DLD1 (cell line): ENCODE data around the gene SRD5A1.

Source experiments
- in situ Hi-C: cut with HindIII; loops from 2 replicates; pipeline ENCODE4 v1.10.0; 2017; ENCODE audit warnings: low sequenced_read_pairs

Gene SRD5A1

DNA sequence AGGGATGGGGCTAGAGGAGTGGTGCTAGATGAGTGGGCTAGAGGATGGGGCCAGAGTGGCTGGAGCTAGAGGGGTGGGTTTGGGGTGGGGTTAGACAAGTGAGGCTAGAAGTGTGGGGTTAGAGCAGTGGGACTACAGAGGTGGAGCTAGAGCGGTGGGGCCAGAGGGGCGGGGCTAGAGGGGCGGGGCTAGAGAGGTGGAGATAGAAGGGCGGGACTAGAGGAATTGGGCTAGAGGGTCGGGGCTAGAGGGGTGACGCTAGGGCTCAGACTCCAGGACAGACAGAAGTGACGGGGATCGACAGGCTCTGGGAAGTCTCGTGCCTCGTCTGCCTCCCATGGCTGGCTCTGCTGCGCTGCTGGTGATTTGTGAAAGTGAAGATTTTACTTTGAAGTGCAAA, 49.0 kb downstream of the SRD5A1 start:
- in situ Hi-C loops: no loop called here

GRCh38 chr5:6683241-6683640, 50.0 kb downstream of the SRD5A1 start:
- in situ Hi-C loops: no loop called here

GRCh38 chr5:6684075-6684474, 50.8 kb downstream of the SRD5A1 start:
- in situ Hi-C loops: no loop called here

DNA sequence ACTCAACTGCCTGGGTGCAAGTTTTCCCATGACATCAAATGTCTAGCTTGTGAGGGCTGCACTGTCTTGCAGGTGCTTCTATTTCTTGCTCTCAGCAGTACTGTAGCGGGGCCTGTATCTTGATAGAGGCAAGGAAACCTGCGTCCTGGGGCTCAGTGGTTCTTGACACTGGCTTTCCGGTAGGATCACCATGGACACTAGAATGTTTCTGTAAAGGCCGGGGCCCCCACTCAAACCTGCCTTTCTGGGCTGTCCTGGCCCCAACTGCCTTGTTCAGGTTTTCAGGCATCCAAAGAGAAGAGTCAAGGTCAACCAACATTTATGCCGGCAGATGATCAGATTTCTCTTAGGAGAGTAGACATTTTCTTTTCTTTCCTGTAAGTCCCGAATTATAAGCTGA, 53.3 kb downstream of the SRD5A1 start:
- in situ Hi-C loops: no loop called here

DNA sequence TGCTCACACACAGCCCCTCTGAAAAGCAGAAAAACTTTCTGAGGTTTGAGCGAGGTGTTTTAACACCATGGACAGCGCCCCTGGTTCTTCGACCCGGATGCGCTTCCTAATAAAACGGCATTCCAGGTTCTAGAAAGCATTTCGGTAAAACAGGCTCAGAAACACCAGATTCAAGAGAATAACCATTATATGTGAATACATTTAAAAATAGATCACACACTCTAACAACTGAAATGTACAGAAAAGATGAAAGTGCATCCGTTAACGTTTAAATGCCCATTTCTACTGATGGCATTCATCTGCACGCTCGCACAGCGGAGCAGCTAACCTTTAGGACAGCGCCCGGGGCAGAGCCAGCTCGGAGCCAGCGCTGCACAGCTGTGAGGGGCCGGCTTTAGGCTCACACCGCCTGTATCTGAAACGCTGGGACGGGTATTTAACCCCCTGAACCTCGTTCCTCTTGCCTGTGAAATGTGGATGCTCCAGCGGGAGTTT, 53.7 kb downstream of the SRD5A1 start:
- in situ Hi-C loops: no loop called here

DNA sequence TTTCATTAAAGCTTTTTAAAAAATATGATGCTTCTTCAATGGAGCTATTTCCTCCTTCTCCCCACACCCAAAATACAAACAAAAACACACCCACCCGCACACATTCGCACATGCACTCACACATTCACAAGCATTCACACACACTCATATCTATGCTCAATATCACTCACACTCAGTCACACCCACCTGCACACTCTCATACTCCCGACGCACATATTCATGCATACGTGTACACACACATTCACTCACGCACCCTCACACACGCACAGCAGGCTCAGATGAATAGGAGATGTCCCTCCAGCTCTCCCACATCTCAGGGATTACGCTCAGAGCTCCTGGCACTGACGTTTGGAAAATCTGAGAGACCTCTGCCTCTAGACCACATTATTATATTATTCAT, 54.3 kb downstream of the SRD5A1 start:
- in situ Hi-C loops: no loop called here

- in situ Hi-C loops: no loop called here
Observed at GRCh38 chr5:6692906-6693305, 59.7 kb downstream of the SRD5A1 start.

DNA sequence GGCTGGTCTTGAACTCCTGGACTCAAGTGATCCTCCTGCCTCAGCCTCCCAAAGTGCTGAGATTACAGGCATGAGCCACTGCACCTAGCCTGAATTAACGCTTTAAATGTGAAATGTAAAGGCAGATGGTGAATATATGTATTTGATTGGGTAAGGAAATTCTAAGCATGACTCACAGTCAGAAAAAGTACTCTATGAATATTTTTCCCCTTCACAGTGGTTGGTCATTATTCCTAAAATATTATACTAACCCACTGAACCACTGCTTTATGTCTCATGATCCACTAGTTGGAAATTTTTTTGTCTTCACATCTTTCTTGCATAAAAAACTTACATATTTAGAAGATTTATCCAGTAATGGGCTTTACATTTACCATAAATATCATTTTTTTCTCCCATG, 65.5 kb downstream of the SRD5A1 start:
- in situ Hi-C loops: no loop called here

- in situ Hi-C loops: no loop called here
Observed at GRCh38 chr5:6699357-6699756, 66.1 kb downstream of the SRD5A1 start.

GRCh38 chr5:6700074-6700684, 66.9 kb downstream of the SRD5A1 start:
- in situ Hi-C loops: no loop called here

DNA sequence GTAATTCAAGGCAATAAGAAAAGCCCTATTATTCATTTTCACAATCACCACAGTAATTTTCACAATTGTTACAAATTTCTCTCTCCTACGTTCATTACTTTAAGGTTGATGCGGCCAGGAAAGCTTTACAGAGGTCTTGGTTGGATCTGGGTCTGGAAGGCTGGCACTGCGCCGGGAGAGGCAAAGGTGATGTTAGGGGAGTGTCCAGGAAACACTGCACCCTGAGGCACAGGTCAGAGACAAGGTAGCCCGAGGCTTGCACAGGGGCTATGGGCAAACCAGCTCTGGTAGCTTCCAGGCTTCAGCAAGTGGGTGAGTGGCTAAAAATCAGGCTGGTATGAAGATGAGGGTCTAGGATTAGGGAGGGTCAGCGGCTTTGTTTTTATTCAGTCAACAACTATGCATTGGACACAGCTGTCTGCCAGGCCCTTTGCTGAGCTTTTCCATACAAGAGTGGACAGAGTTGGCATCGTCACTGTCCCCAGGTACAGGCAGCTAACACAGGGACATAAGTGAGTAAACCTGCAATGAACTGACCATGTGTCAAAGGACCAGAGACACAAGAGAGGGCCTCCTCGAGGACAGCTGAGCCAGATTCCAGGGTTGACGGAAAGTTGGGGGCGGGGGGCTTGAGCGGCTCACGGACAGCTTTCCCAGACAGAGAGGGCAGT, 67.6 kb downstream of the SRD5A1 start:
- in situ Hi-C loops: no loop called here

DNA sequence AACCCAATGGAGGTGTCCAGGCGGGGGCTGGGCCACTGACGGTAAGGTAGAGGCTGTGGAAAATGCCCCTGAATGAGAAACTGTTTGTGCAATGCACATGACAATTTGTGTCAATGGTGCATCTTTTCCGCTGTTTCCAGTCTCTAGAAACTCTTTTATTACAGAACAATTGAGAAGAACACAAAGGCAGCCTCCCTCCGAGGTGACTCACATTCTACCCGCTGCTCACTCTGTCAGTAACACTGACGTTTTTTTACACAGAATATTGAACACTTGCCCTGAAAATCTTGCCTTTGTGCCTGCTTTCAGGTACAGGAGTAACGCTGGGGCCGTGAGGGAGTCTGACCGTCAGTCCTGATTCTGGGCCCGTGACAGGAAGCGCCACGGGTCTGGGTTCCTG, 68.3 kb downstream of the SRD5A1 start:
- in situ Hi-C loops: no loop called here

- in situ Hi-C loops: no loop called here
Observed at GRCh38 chr5:6702633-6703032, 69.4 kb downstream of the SRD5A1 start.

- in situ Hi-C loops: no loop called here
Observed at GRCh38 chr5:6703806-6704205, 70.6 kb downstream of the SRD5A1 start.

DNA sequence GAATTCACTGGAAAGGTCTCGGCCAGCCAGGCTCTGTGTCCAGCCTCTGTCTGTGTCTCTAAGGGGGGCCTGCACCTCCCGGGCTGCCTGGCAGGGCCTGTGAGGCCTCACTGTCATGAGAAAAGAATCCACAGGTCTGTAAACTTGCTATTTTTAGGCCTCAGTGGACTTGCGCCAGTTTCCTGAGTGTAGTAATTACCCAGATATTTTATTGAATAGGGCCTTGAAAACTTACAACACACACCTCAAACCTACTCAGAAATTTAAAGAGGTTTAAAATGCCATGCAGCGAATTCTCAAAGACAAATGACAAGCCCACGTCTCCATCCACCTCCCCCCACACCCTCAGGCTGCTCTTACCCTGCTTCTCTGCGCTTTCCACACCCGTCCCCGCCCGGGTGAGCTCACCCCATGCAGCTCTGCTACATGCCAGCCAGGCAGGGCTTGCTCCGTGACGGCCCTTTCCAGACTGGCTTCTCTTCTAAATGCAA, 71.2 kb downstream of the SRD5A1 start:
- in situ Hi-C loops: no loop called here

DNA sequence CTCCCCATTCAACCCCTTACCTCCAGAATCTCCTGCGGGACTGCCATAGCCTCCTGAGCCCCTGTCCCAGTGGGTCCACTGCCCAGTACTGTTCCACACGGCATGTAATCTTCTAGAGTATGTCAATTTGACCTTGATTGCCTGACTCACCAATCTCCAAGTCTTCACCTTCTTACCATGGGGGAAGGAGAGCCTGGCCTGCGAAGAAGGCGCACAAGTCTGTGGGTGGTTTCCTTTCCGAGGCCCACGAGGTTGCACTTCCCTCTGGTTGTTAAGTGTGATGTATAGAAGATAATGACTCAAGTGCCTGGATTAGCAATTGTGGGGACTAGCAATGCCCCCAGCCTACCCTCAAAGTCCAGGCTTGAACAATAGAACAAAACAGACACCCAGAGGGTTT, 71.8 kb downstream of the SRD5A1 start:
- in situ Hi-C loops: no loop called here

- in situ Hi-C loops: no loop called here
Observed at GRCh38 chr5:6705959-6706358, 72.7 kb downstream of the SRD5A1 start.

DNA sequence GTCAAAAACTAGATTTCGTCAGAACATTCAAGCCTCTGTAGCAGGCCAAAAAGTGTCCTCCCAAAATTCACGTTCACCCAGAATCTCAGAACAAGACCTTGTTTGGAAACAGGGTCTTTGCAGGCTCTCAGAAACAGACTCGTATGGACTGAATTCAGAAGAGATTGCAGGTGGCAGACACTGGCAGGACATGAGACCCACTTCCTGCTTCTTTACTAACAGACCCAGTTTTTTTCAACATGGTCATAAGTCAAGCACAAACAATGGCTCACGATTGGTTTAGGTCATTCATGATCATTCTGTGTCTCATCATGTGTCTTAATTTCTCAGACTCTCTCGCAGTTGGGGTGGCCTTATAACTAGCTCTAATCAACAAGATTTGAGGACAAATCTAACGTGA, 74.6 kb downstream of the SRD5A1 start:
- in situ Hi-C loops: no loop called here

DNA sequence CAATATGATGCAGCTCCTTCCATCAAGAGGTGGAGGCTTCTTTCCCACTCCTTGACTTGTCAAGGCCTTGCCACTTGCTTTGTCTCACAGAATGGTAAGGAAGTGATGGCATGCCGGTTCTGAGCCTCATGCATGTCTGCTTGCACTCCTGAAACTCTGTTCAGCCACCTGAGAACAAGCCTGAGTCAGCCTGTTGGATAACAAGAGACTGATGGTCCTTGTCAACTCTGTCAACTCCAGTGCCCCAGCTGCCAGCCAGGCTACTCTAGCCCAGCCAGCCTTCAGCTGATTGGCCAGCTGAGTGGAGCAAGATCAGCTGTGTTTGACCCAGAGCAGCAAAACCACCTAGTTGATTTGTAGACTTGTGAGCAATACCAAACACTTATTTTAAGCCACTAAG, 75.6 kb downstream of the SRD5A1 start:
- in situ Hi-C loops: no loop called here

DNA sequence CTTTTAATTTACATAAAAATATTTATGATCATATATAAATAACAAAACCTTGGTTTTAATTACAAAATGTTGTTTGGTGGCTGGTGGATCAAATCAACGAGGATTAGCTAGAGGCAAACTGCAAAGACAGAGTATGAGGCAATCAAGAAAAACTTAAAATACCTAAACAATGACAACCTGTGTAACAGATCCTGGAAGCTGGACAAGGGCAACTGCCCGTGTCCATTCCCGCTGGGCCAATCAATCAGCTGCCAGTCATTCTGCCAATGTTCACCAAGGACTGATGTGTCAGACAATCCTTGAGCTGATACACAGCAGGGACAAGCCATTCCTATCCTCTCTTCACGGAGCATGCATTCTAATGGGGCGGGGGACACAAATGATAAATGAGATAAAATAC, 76.8 kb downstream of the SRD5A1 start:
- in situ Hi-C loops: no loop called here

GRCh38 chr5:6710551-6711318, 77.5 kb downstream of the SRD5A1 start:
- in situ Hi-C loops: no loop called here
